Mesendoderm (in vitro differentiated cells): ENCODE data around the gene FMOD.

Experiments
- DNase-seq: peaks from one replicate; pipeline ENCODE4 v3.0.0; 2013
- H2AK5ac ChIP-seq: 2 replicates; pipeline ENCODE4 v1.6.1; 2013; ENCODE audit warnings: low read length, inconsistent platforms
- H2BK120ac ChIP-seq: 2 replicates; pipeline ENCODE4 v1.6.1; 2013; ENCODE audit warnings: low read depth, mild to moderate bottlenecking, low read length, moderate library complexity, mixed read lengths
- H2BK15ac ChIP-seq: replicated peaks from 2 replicates; pipeline ENCODE4 v1.6.1; 2013; ENCODE audit warnings: low read depth, mild to moderate bottlenecking, moderate library complexity
- H2BK5ac ChIP-seq: 2 replicates; pipeline ENCODE4 v1.6.1; 2013; ENCODE audit warnings: low read length, inconsistent platforms
- H3K18ac ChIP-seq: 2 replicates; pipeline ENCODE4 v1.6.1; 2013; ENCODE audit warnings: mild to moderate bottlenecking, low read length, mixed read lengths
- H3K23ac ChIP-seq: one replicate; pipeline ENCODE4 v1.6.1; 2013; ENCODE audit warnings: low read length
- H3K27ac ChIP-seq: 2 replicates; pipeline ENCODE4 v1.5.1; 2013; ENCODE audit warnings: low read depth, mild to moderate bottlenecking, inconsistent platforms, low read length, moderate library complexity
- H3K27me3 ChIP-seq: 2 replicates; pipeline ENCODE4 v1.6.1; 2013; ENCODE audit warnings: low read length, control low read depth, mild to moderate bottlenecking, inconsistent platforms; ENCODE audit not compliant: insufficient read depth, poor library complexity
- H3K36me3 ChIP-seq: 2 replicates; pipeline ENCODE4 v1.6.1; 2013; ENCODE audit warnings: low read length, inconsistent platforms; ENCODE audit not compliant: control insufficient read depth, insufficient read depth
- H3K4ac ChIP-seq: one replicate; pipeline ENCODE4 v1.6.1; 2013; ENCODE audit warnings: low read depth, mild to moderate bottlenecking, low read length, moderate library complexity
- H3K4me1 ChIP-seq: 2 replicates; pipeline ENCODE4 v1.6.1; 2013; ENCODE audit warnings: low read depth, low read length, inconsistent platforms; ENCODE audit not compliant: control insufficient read depth
- H3K4me2 ChIP-seq: 2 replicates; pipeline ENCODE4 v1.6.1; 2013; ENCODE audit warnings: low read length
- H3K4me3 ChIP-seq: 2 replicates; pipeline ENCODE4 v1.5.1; 2013; ENCODE audit warnings: mild to moderate bottlenecking, low read length
- H3K56ac ChIP-seq: one replicate; pipeline ENCODE4 v1.6.1; 2013; ENCODE audit warnings: low read length
- H3K79me1 ChIP-seq: 2 replicates; pipeline ENCODE4 v1.6.1; 2013; ENCODE audit warnings: low read length, inconsistent platforms
- H3K79me2 ChIP-seq: 2 replicates; pipeline ENCODE4 v1.6.1; 2013; ENCODE audit warnings: mild to moderate bottlenecking, low read length; ENCODE audit not compliant: control insufficient read depth, insufficient read depth
- H3K9ac ChIP-seq: 2 replicates; pipeline ENCODE4 v1.6.1; 2013; ENCODE audit warnings: low read length, inconsistent platforms
- H4K5ac ChIP-seq: one replicate; pipeline ENCODE4 v1.6.1; 2013; ENCODE audit warnings: low read length
- H4K8ac ChIP-seq: one replicate; pipeline ENCODE4 v1.6.1; 2013; ENCODE audit warnings: low read depth, mild to moderate bottlenecking, control low read depth, low read length, moderate library complexity
- WGBS: extraction: QIAGEN DNeasy Blood & Tissue Kit; methylation state at CpG from one replicate; pipeline ENCODE4 v1.1.7; 2013; ENCODE audit warnings: low lambda C conversion rate, missing lambda C conversion rate; ENCODE audit not compliant: insufficient coverage; ENCODE audit errors: extremely low coverage; 5-methylcytosine and 5-hydroxymethylcytosine counted together

Gene FMOD

DNA sequence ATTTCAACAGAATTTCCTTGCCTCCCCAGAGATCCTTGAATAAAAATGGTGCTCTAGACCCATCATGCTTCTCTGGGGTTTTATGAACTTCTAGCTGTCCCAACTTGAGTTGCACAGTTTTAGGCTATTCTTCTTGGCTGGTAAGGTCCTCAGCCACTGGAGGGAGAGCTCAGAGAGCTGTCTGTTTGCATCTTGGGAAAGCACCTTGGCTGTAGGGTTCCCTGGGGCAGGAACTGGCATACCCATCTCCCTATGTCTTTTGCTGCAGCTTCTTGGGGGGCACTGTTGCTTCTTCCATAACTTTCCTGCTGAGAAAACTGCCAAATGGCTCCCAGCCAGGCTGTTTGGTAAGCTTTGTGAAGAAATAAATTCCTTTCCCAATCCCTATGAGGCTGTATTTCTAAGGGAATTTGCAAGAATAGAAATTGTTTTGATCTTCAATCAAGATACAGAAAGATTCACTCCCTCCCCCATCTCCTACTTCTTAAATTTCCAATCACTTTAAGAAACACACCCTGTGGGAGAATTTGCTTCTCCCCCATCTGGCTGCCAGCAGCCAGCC lies 8.2 kb upstream of the FMOD start:
- no peaks in the 10 kb centered on the region for H3K27me3 ChIP-seq
- H4K8ac ChIP-seq, result no peak overlapping the region
- H3K4ac ChIP-seq, result no peak overlapping the region
- no peak overlapping the region for H3K18ac ChIP-seq
- peaks cover 3% of the 10 kb centered on the region for H3K4me1 ChIP-seq
- no peak overlapping the region for H3K56ac ChIP-seq
- no peak for DNase-seq
- H2BK5ac ChIP-seq, result no peak overlapping the region
- H2BK15ac ChIP-seq, result no peak overlapping the region
- H3K23ac ChIP-seq, result no peak overlapping the region
- no peaks in the 10 kb centered on the region for H3K36me3 ChIP-seq
- H3K4me3 ChIP-seq, result no peak overlapping the region
- no peak overlapping the region for H4K5ac ChIP-seq
- no peak overlapping the region for H3K9ac ChIP-seq
- H3K79me1 ChIP-seq, result no peaks in the 10 kb centered on the region
- H2BK120ac ChIP-seq, result no peak overlapping the region
- no peak overlapping the region for H3K4me2 ChIP-seq
- H2AK5ac ChIP-seq, result no peak overlapping the region
- no peaks in the 10 kb centered on the region for H3K79me2 ChIP-seq
- no peak overlapping the region for H3K27ac ChIP-seq

DNA sequence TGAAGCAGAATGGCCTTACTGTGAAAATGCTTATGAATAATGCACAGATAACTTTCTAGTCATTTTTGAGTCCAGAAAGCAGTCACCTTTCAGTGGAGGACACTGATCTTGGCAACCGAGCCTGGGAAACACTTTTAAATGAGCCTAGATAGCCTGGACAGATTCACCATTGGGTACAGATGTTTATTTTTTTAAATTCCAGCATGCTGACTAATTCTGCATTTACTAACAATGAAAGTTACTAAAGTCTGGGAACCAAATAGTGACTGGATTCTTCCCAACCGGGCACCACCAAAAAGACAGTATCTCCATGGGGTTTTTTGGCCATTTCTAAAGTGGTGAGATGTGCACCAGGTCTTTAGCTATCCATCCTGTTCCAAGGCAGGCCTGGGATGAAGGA lies 3.3 kb upstream of the FMOD start:
- DNase-seq, result no peak
- Histone ChIP-seq H2AK5ac (no peak overlapping the region), H2BK15ac (no peak overlapping the region), H4K5ac (no peak overlapping the region), H3K79me2 (no peaks in the 10 kb centered on the region), H3K9ac (no peak overlapping the region), H3K18ac (no peak overlapping the region), H3K36me3 (no peaks in the 10 kb centered on the region), H3K4me2 (no peak overlapping the region), H2BK5ac (no peak overlapping the region), H3K27me3 (no peaks in the 10 kb centered on the region), H3K23ac (no peak overlapping the region), H3K4me1 (peaks cover 4% of the 10 kb centered on the region), H3K56ac (no peak overlapping the region), H3K79me1 (no peaks in the 10 kb centered on the region), H4K8ac (no peak overlapping the region), H2BK120ac (no peak overlapping the region), H3K4me3 (no peak overlapping the region), H3K4ac (no peak overlapping the region), H3K27ac (no peak overlapping the region)
- WGBS, result no CpG with 5 or more reads among the region's 2 CpGs

DNA sequence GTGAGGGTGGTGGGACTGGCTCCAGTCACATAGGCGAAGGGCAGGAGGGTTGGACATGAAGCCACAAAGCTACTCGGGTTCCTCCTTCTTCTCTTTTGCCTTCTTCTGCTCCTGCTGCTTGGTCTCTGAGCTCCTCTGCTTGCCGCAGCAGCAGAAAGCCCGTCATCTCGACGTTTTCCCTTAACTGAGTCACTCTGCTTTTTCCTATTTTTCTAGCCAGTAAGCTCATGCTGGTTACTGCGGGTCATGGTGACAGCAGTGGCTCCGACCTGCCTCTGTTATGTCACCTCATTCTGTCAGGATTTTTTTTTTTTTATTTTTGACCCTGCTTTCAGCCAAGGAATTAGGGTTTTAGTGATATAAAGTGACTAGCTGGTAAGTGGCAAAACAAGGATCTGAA lies 2.6 kb upstream of the FMOD start:
- H3K27ac ChIP-seq, result no peak overlapping the region
- no peak overlapping the region for H2BK15ac ChIP-seq
- no peak overlapping the region for H3K23ac ChIP-seq
- DNase-seq, result no peak
- no peaks in the 10 kb centered on the region for H3K79me1 ChIP-seq
- no peak overlapping the region for H3K4ac ChIP-seq
- H3K18ac ChIP-seq, result no peak overlapping the region
- no peaks in the 10 kb centered on the region for H3K79me2 ChIP-seq
- no peak overlapping the region for H3K9ac ChIP-seq
- H3K56ac ChIP-seq, result peak overlapping the region; percentile 69
- no peaks in the 10 kb centered on the region for H3K36me3 ChIP-seq
- WGBS, result no CpG with 5 or more reads among the region's 8 CpGs
- H3K4me2 ChIP-seq, result no peak overlapping the region
- H4K8ac ChIP-seq, result no peak overlapping the region
- peaks cover 4% of the 10 kb centered on the region for H3K4me1 ChIP-seq
- no peak overlapping the region for H4K5ac ChIP-seq
- H2AK5ac ChIP-seq, result no peak overlapping the region
- no peak overlapping the region for H2BK120ac ChIP-seq
- H3K4me3 ChIP-seq, result no peak overlapping the region
- no peak overlapping the region for H2BK5ac ChIP-seq
- H3K27me3 ChIP-seq, result no peaks in the 10 kb centered on the region

DNA sequence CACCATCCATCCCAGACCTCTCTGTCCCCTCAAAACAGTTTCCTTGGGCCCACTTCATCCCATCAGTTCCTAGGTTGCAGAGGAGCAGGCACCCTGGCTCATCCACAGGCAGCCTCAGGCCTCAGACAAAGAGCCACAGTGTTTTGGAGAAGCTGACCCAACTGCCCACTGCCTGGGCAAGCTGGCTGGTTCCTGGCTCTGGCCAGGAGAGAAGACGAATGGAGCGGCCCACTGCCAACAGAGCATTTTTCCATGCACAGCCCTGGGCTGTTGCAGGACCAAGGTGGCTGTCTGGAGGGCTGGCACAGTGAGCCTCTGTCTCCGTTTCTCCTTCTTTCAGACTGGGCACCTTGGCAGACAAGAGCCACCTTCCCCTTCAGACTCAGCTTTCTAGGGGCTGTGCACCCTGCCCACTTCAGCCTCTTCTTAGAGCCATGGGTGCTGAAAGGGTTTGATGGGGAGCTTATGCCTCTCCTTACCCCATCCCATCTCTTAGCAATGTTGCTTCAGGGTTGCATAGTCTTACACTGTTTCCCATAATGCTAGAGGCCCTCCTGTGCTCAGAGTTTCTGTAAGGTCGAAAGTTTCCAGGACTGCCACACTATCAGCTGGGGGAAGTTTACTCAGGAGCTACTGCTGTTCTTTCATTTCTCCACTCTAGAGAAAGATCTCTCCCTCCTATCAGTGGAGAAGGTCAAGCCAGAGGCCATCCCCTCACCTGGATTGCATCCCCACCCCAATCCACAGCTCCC lies 973 bp downstream of the FMOD start:
- H4K5ac ChIP-seq, result no peak overlapping the region
- H2BK5ac ChIP-seq, result no peak overlapping the region
- H4K8ac ChIP-seq, result no peak overlapping the region
- no peaks in the 10 kb centered on the region for H3K36me3 ChIP-seq
- no peak overlapping the region for H2BK15ac ChIP-seq
- no peak overlapping the region for H3K4me3 ChIP-seq
- H2BK120ac ChIP-seq, result no peak overlapping the region
- no peak for DNase-seq
- no peaks in the 10 kb centered on the region for H3K27me3 ChIP-seq
- no peak overlapping the region for H3K9ac ChIP-seq
- no peak overlapping the region for H3K23ac ChIP-seq
- no peak overlapping the region for H3K18ac ChIP-seq
- H3K27ac ChIP-seq, result no peak overlapping the region
- no peak overlapping the region for H3K4me2 ChIP-seq
- no CpG with 5 or more reads among the region's 4 CpGs for WGBS
- no peak overlapping the region for H2AK5ac ChIP-seq
- no peaks in the 10 kb centered on the region for H3K79me2 ChIP-seq
- no peak overlapping the region for H3K56ac ChIP-seq
- no peak overlapping the region for H3K4ac ChIP-seq
- H3K4me1 ChIP-seq, result peaks cover 10% of the 10 kb centered on the region
- H3K79me1 ChIP-seq, result no peaks in the 10 kb centered on the region

DNA sequence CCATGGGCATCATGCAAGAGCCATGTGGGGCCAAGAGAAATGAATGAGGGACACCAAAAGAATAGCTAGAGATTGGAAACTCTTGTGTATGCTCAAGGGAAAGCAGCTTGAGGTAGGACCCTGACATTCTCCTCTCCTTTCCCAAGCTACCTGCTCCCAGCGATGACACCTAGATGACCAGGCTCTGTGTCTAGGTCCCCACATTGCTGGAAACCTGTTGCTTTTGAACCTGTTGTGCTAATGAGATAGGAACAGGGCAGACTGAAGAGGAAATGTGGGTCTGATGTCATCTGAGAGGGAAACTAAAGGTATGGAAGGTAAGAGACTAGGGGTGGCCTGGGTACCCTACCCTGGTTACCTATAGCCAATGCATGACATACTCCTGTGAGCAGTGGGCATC lies 1.8 kb downstream of the FMOD start:
- no CpG with 5 or more reads among the region's 1 CpG for WGBS

DNA sequence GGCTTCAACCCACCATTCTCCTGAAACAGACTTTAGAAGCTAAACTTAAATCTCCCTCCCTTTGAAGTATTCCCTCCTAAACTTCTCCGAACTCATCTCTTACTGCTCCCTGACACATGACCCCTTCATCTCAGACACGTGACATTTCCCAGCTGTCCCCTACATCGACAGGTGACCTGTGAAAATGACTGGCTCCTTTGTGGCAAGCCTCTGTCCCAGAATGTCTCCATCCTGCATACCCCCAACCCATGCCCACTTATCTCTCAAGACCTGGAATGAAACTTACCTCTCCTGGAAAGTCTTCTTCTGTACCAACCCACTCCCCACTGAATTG lies 4.2 kb downstream of the FMOD start:
- DNase-seq, result no peak
- no peak overlapping the region for H2BK5ac ChIP-seq
- H3K27me3 ChIP-seq, result no peaks in the 10 kb centered on the region
- H2AK5ac ChIP-seq, result peak overlapping the region; percentile 73
- H3K4me1 ChIP-seq, result peaks cover 11% of the 10 kb centered on the region
- H3K4me2 ChIP-seq, result no peak overlapping the region
- no peak overlapping the region for H3K18ac ChIP-seq
- H3K56ac ChIP-seq, result no peak overlapping the region
- H2BK15ac ChIP-seq, result no peak overlapping the region
- H3K27ac ChIP-seq, result no peak overlapping the region
- no peak overlapping the region for H2BK120ac ChIP-seq
- H3K4me3 ChIP-seq, result no peak overlapping the region
- no peak overlapping the region for H4K5ac ChIP-seq
- no peaks in the 10 kb centered on the region for H3K79me2 ChIP-seq
- no peak overlapping the region for H4K8ac ChIP-seq
- WGBS, result no CpG with 5 or more reads among the region's 3 CpGs
- H3K36me3 ChIP-seq, result no peaks in the 10 kb centered on the region
- H3K79me1 ChIP-seq, result no peaks in the 10 kb centered on the region
- H3K4ac ChIP-seq, result no peak overlapping the region
- H3K9ac ChIP-seq, result no peak overlapping the region
- H3K23ac ChIP-seq, result no peak overlapping the region

More for the DNA sequence above, 1.8 kb downstream of the FMOD start:
- H3K4ac ChIP-seq, result no peak overlapping the region
- H3K79me2 ChIP-seq, result no peaks in the 10 kb centered on the region
- peaks cover 10% of the 10 kb centered on the region for H3K4me1 ChIP-seq
- H3K79me1 ChIP-seq, result no peaks in the 10 kb centered on the region
- H3K18ac ChIP-seq, result no peak overlapping the region
- no peak overlapping the region for H4K8ac ChIP-seq
- H3K4me3 ChIP-seq, result no peak overlapping the region
- no peak overlapping the region for H2BK15ac ChIP-seq
- no peak overlapping the region for H3K9ac ChIP-seq
- H2BK120ac ChIP-seq, result no peak overlapping the region
- no peak for DNase-seq
- H3K4me2 ChIP-seq, result no peak overlapping the region
- H3K36me3 ChIP-seq, result no peaks in the 10 kb centered on the region
- H2BK5ac ChIP-seq, result no peak overlapping the region
- no peak overlapping the region for H3K27ac ChIP-seq
- H4K5ac ChIP-seq, result no peak overlapping the region
- H3K27me3 ChIP-seq, result no peaks in the 10 kb centered on the region
- no peak overlapping the region for H3K56ac ChIP-seq
- no peak overlapping the region for H3K23ac ChIP-seq
- H2AK5ac ChIP-seq, result no peak overlapping the region
